GM21360 (cell line): ENCODE measurements around the gene PTGR1.
"Not testable (repeated sequence)": the region's sequence is repeated elsewhere in the genome, so short reads cannot be mapped to it uniquely, and the experiment has no call there.

ENCODE experiments used
- ATAC-seq: cut with Tn5 transposase; IDR thresholded peaks from one replicate; pipeline ENCODE4 v1.9.1; 2021; ENCODE audit warnings: mild to moderate bottlenecking, moderate library complexity; ENCODE audit not compliant: unreplicated experiment

The PTGR1 gene

GRCh38 chr9:111599092-111599954 is at the start of gene PTGR1:
Gene PTGR1, minus strand, starts transcription at chr9:111599647. Its CDS starts 2,225 bp downstream, at chr9:111597422.
- no peak for ATAC-seq

GRCh38 chr9:111649016-111649415 is 49.6 kb upstream of the PTGR1 start:
- no peak for ATAC-seq

- ATAC-seq: no peak
Observed at GRCh38 chr9:111648066-111648465, 48.6 kb upstream of the PTGR1 start.

GRCh38 chr9:111646417-111646816 is 47.0 kb upstream of the PTGR1 start:
- no peak for ATAC-seq

GRCh38 chr9:111645806-111646205 is 46.4 kb upstream of the PTGR1 start:
- ATAC-seq: no peak

- ATAC-seq: no peak
Observed at GRCh38 chr9:111644195-111644772, 44.8 kb upstream of the PTGR1 start.

- ATAC-seq: no peak
Observed at GRCh38 chr9:111637421-111637950, 38.0 kb upstream of the PTGR1 start.

GRCh38 chr9:111634860-111635259 is 35.4 kb upstream of the PTGR1 start:
- ATAC-seq: no peak

GRCh38 chr9:111633389-111633736 is 33.9 kb upstream of the PTGR1 start:
- ATAC-seq: no peak

GRCh38 chr9:111632695-111633388 is 33.4 kb upstream of the PTGR1 start:
- ATAC-seq: no peak

- ATAC-seq: no peak
Observed at GRCh38 chr9:111632060-111632459, 32.6 kb upstream of the PTGR1 start.

- ATAC-seq: peak; percentile 97
Observed at GRCh38 chr9:111631214-111631971, 31.9 kb upstream of the PTGR1 start, which contains the start of gene DNAJC25. Gene DNAJC25, plus strand, starts transcription at chr9:111631334. Its CDS starts 74 bp downstream, at chr9:111631408.

- ATAC-seq: no peak
Observed at GRCh38 chr9:111630964-111631213, 31.4 kb upstream of the PTGR1 start.

GRCh38 chr9:111630182-111630963 is 30.9 kb upstream of the PTGR1 start:
- peak; percentile 26 for ATAC-seq

- ATAC-seq: no peak
Observed at GRCh38 chr9:111628411-111628810, 29.0 kb upstream of the PTGR1 start.

- no peak for ATAC-seq
Observed at GRCh38 chr9:111627260-111627963, 28.0 kb upstream of the PTGR1 start.

GRCh38 chr9:111622626-111623025 is 23.2 kb upstream of the PTGR1 start:
- no peak for ATAC-seq

- no peak for ATAC-seq
Observed at GRCh38 chr9:111621895-111622480, 22.5 kb upstream of the PTGR1 start.

GRCh38 chr9:111617349-111617748 is 17.9 kb upstream of the PTGR1 start:
- ATAC-seq: not testable (repeated sequence)
